Dendritic cell treated with granulocyte-macrophage colony-stimulating factor and Interleukin-4, amounts not matched to agents 40 ng/mL and 50 ng/mL, for 4 days (primary cell): ENCODE results near the gene TJP3.
"Not testable (repeated sequence)": the region's sequence is repeated elsewhere in the genome, so short reads cannot be mapped to it uniquely, and the experiment has no call there.

Experiments used
- H3K27ac Mint-ChIP-seq: one replicate; pipeline ENCODE4 v1.8.0; 2022; ENCODE audit warnings: mild to moderate bottlenecking, mixed read lengths
- H3K27me3 Mint-ChIP-seq: one replicate; pipeline ENCODE4 v1.8.0; 2022; ENCODE audit warnings: mild to moderate bottlenecking, mixed read lengths
- H3K36me3 Mint-ChIP-seq: one replicate; pipeline ENCODE4 v1.8.0; 2022; ENCODE audit warnings: low read depth, mixed read lengths
- H3K4me1 Mint-ChIP-seq: one replicate; pipeline ENCODE4 v1.8.0; 2022; ENCODE audit warnings: low read depth, mixed read lengths
- H3K4me3 Mint-ChIP-seq: one replicate; pipeline ENCODE4 v1.8.0; 2022; ENCODE audit warnings: mild to moderate bottlenecking, moderate library complexity, mixed read lengths
- H3K9me3 Mint-ChIP-seq: one replicate; pipeline ENCODE4 v1.8.0; 2022; ENCODE audit warnings: mixed read lengths
- intact Hi-C: fragments of 100-400 bp; cut with micrococcal nuclease; formaldehyde crosslinking; loops from one replicate; pipeline ENCODE4 v1.15.0; 2022

Gene TJP3

DNA sequence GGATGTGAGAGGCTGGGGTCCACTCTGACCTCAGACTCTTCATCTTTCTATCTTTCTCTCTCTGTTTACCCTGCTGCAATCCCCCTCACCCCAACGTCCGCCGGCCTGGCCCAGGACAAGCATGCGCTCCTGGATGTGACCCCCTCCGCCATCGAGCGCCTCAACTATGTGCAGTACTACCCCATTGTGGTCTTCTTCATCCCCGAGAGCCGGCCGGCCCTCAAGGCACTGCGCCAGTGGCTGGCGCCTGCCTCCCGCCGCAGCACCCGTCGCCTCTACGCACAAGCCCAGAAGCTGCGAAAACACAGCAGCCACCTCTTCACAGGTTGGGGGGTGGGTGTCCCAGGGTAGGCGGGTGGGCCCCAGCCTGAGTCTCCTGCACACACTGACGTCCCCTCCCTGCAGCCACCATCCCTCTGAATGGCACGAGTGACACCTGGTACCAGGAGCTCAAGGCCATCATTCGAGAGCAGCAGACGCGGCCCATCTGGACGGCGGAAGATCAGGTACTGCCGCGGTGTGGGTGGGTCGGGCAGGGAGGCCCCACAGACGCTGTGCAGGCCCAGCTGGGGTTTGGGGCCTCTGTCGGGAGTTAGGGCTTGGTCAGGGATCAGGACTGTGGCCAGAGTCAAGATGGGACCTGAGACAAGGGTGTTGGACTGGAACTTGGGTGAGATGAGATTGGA, 38.3 kb downstream of the TJP3 start:
- Mint-ChIP-seq H3K4me1 (no peaks in the 10 kb centered on the region), H3K36me3 (peaks cover 23% of the 10 kb centered on the region), H3K4me3 (no peak overlapping the region), H3K9me3 (no peaks in the 10 kb centered on the region), H3K27ac (no peak overlapping the region), H3K27me3 (no peaks in the 10 kb centered on the region)
- intact Hi-C loops = no loop called here

DNA sequence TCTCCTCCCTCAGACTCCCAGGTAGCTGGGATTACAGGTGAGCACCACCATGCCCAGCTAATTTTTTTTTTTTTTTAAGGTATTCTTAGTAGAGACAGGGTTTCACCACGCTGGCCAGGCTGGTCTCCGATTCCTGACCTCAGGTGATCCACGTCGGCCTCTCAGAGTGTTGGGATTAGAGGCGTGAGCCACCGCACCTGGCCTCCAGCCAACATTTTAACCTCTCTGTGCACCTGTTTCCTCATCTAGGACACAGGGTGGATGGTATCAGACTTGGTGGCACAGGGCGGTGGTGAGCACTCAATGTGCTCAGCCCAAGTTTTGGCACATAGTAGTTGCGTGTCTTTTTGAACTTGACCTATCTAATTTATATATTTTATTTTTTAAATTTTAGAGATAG, 40.8 kb downstream of the TJP3 start:
- no peak overlapping the region for H3K4me3 Mint-ChIP-seq
- H3K36me3 Mint-ChIP-seq = peaks cover 48% of the 10 kb centered on the region
- H3K4me1 Mint-ChIP-seq = no peaks in the 10 kb centered on the region
- H3K27ac Mint-ChIP-seq = no peak overlapping the region
- H3K9me3 Mint-ChIP-seq = no peaks in the 10 kb centered on the region
- no peaks in the 10 kb centered on the region for H3K27me3 Mint-ChIP-seq
- intact Hi-C loops = no loop called here

DNA sequence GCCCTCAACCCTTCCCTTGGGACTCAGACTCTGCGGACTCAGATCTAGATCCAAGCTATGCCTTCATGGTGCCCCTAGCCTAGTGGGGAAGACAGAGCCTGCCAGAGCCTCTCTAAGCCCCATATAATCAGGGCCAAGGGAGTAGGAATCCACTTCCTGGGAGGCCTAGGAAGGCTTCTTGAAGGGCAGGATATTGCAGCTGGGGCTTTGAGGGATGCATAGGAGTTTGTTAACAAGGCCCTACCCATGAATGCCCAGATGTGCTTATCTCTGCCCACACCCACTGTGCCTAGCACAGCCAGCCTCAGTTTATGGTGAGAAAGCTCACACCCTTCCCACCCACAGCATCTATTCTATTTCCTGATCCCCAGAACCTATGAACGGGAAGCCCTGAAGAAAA, 42.0 kb downstream of the TJP3 start:
- H3K4me3 Mint-ChIP-seq = no peak overlapping the region
- H3K9me3 Mint-ChIP-seq = no peaks in the 10 kb centered on the region
- peaks cover 60% of the 10 kb centered on the region for H3K36me3 Mint-ChIP-seq
- no peak overlapping the region for H3K27ac Mint-ChIP-seq
- intact Hi-C loops = no loop called here
- H3K27me3 Mint-ChIP-seq = no peaks in the 10 kb centered on the region
- no peaks in the 10 kb centered on the region for H3K4me1 Mint-ChIP-seq

DNA sequence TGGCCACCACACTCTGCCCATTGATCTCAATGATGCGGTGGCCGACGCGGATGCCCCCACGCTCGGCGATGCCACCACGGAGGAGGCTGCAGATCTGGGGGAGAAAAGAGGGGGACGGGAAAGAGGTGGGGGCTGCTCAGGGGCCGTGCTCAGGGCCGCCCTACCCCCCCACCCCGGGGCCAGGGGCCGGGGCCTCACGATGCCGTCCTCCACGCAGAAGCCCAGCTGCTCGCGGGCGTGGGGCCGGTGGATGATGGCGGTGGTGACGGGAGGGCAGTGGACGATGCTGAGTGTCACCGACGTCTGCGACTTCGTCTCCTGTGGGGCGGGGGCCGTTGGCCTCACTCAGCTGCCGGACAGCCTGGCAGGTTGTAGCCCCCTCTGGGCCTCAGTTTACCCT, 43.1 kb downstream of the TJP3 start:
- H3K27ac Mint-ChIP-seq = no peak overlapping the region
- peaks cover 68% of the 10 kb centered on the region for H3K36me3 Mint-ChIP-seq
- no peaks in the 10 kb centered on the region for H3K27me3 Mint-ChIP-seq
- no peaks in the 10 kb centered on the region for H3K4me1 Mint-ChIP-seq
- intact Hi-C loops = no loop called here
- no peaks in the 10 kb centered on the region for H3K9me3 Mint-ChIP-seq
- H3K4me3 Mint-ChIP-seq = no peak overlapping the region

DNA sequence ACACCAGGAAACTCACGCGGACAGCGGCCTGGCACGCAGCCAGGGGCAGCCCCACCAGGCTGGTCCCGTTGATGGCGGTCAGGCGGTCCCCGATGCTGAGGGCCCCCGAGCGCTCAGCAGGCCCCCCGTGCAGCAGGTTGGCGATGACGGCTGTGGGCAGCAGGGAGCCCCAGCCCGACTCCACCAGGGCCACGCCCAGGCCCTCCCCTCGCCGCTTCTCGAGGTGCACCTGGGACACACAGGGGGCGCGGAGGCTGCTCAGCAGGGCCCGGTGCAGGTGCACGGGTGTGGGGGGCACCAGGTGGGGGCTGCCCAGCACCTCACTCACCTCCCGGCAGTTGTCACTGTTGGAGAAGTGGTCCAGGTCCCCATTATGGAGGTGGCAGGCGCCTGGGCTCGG, 44.3 kb downstream of the TJP3 start:
- intact Hi-C loops = no loop called here
- no peaks in the 10 kb centered on the region for H3K4me1 Mint-ChIP-seq
- no peak overlapping the region for H3K4me3 Mint-ChIP-seq
- peaks cover 77% of the 10 kb centered on the region for H3K36me3 Mint-ChIP-seq
- no peaks in the 10 kb centered on the region for H3K27me3 Mint-ChIP-seq
- no peak overlapping the region for H3K27ac Mint-ChIP-seq
- H3K9me3 Mint-ChIP-seq = no peaks in the 10 kb centered on the region

DNA sequence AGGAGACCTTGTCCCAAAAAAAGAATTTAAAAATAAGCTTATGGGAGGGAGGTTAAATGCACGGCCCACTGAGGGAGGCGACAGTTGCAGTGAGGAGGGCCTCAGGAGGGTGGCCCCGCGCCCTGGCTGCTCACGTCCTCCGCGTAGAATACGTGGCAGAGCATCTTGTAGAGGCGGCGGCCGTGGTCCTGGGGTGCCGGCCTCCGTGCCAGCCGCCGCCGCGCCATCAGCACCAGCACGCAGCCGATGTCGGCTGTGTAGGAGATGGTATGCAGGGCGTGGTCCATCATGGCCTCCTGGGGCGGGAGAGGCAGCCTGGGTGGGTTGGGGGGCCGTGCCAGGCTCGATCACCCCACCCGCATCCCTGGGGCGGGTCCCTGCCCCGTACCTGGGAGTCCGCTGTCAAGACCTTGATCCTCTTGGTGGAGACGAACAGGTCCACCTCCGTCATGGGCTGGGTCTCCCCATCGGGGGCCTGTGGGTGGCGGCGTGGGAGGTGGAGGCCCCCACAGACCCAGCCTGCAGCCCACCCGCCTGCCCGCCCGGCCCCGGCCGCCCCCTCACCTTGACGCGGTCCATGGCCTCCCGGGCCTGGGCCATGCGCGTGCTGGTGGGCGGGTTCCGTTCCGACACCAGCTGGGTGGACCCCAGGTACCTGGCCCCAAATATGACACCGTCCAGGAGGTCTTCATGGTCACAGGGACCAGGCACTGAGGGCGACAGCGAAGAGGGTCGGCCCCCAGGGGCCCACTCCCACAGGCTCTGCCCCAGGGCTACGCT, 45.6 kb downstream of the TJP3 start:
- peaks cover 90% of the 10 kb centered on the region for H3K36me3 Mint-ChIP-seq
- no peaks in the 10 kb centered on the region for H3K9me3 Mint-ChIP-seq
- H3K4me3 Mint-ChIP-seq = no peak overlapping the region
- no peaks in the 10 kb centered on the region for H3K4me1 Mint-ChIP-seq
- H3K27me3 Mint-ChIP-seq = no peaks in the 10 kb centered on the region
- no peak overlapping the region for H3K27ac Mint-ChIP-seq
- intact Hi-C loops = no loop called here

DNA sequence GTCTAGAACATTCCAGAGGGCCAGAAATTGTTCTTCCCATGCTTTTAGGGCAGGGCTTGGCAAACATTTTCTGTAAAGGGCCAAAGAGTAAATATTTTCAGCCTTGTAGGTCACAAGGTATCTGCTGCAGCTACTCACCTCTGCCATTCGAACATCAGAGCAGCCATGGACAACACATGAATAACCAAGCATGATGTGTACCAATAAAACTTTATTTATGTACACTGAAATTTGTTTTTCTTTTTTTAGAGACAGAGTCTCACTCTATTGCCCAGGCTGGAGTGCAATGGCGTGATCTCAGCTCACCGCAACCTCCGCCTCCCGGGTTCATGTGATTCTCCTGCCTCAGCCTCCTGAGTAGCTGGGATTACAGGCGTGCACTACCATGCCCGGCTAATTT, 49.5 kb downstream of the TJP3 start:
- H3K27me3 Mint-ChIP-seq, intact Hi-C loops, H3K27ac Mint-ChIP-seq, H3K4me3 Mint-ChIP-seq, H3K9me3 Mint-ChIP-seq: not testable (repeated sequence)
- Mint-ChIP-seq H3K4me1 (peaks cover 29% of the 10 kb centered on the region), H3K36me3 (peaks cover 77% of the 10 kb centered on the region)

DNA sequence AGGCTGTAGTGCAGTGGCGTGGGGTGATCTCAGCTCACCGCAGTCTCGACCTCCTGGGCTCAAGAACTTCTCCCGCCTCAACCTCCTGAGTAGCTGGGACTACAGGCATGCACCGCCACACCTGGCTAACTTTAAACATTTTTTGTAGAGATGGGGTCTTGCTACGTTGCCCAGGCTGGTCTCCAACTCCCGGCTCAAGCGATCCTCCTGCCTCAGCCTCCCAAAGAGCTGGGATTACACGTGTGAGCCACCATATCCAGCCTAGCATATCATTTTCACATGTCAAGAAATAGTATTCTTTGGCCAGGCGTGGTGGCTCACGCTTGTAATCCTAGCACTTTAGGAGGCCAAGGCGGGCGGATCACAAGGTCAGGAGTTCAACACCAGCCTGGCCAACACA, 50.1 kb downstream of the TJP3 start:
- H3K9me3 Mint-ChIP-seq, intact Hi-C loops, H3K27ac Mint-ChIP-seq, H3K27me3 Mint-ChIP-seq, H3K4me3 Mint-ChIP-seq: not testable (repeated sequence)
- Mint-ChIP-seq H3K36me3 (peaks cover 71% of the 10 kb centered on the region), H3K4me1 (peaks cover 29% of the 10 kb centered on the region)

DNA sequence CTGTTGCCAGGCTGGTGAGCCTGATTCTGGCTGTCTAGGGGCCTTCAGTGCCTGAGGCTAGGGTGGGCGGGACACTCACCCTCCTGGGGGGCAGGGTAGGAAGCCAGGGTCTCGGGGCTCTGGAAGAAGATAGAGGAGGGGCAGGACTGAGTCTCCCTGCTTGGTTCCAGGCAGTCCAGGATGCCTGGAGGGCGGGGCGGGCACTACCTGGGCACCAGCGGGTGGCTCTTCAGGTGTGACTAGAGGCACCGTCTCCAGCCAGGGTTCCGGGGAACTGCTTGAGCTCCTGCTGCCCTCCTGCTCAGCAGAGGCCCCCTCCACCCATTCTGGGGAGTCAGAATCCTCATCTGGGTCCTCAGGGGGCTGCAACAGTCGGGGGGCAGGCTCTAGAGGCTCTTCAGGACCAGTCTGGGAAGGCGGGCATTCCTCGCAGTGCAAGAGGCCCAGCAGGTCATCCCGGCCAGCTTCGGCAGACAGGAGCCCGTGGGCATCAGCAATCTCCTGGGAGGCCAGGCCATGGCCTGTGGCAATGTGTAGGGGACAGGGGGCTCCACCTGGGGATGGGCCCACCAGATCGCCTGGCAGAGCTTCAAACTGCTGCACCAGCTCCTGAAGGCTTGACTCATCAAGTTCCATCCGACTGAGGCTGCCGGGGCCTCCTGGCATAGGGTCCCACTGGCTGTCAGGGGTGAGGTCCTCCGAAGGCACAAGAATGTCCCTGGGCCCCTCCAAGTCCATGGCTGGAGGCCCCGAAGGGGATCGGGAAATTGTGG, 51.5 kb downstream of the TJP3 start:
- Mint-ChIP-seq H3K27me3 (no peaks in the 10 kb centered on the region), H3K4me1 (peaks cover 29% of the 10 kb centered on the region), H3K27ac (no peak overlapping the region), H3K9me3 (no peaks in the 10 kb centered on the region), H3K4me3 (no peak overlapping the region), H3K36me3 (peaks cover 57% of the 10 kb centered on the region)
- intact Hi-C loops = loop anchor here (5.0 kb wide), 1 partner anchor 63 kb away; no protein-coding TSS in a partner anchor

DNA sequence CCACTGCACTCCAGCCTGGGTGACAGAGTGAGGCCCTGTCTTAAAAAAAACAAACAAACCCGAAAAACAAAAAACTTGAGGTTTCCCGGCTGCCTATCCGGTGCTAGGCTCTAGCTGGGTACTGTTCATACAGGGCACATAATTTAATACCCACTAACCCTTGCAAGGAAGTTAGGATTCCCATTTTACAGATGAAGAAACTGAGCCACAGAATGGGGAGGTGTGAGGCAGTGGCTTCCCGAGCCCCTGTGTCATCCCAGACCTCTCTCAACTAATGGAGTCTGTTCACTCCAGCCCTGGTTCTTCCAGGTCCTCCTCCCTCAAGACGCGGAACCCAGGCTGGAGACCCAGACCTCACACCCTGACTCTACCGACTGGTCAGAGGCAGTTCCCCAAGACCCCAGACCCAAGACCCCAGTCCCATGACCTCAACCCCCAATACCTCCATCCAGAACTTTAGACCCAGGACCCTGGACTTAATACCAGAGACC, 52.7 kb downstream of the TJP3 start:
- H3K27ac Mint-ChIP-seq = peak overlapping the region; percentile 96
- H3K27me3 Mint-ChIP-seq = no peaks in the 10 kb centered on the region
- H3K9me3 Mint-ChIP-seq = no peaks in the 10 kb centered on the region
- intact Hi-C loops = loop anchor here (5.0 kb wide), 1 partner anchor 61 kb away; no protein-coding TSS in a partner anchor
- H3K4me1 Mint-ChIP-seq = peaks cover 29% of the 10 kb centered on the region
- peaks cover 58% of the 10 kb centered on the region for H3K36me3 Mint-ChIP-seq
- H3K4me3 Mint-ChIP-seq = peak overlapping the region; percentile 96

DNA sequence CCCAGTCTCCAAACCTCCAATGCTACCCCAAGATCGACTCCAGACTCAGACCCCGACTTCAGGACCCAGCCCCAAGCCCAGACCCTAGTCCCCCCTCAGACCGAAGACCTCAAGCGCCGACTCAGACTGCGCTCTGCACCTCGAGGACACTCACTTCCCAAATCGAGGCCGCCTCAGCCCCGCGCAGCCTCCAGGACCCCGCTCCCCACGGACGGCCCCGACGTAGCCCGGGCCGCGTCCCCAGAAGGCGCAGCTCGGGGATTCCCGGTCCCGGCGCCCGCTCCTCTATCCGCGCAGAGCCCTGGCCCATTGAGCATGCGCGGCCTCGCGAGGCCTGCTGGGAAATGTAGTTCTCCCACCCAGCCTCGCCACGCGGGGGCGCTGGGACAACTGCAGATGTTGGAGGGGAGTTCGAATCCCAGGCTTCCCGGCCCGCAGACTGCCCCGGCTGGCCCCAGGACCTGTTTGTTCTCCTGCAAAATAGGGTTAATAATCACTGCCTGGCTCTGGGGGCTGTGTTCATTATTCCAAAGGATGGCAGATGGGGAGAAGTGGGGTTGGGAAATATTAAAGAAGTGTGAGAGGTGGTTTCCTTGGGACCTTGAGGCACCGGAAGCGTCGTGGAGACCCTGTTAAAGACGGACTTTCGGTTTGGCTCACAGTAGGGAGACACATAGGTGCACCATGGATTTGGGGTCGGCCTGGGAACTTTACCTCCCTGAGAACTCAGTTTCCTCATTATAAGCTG, 53.4 kb downstream of the TJP3 start, which contains the start of gene APBA3:
TSS of gene APBA3 (minus strand) at position 311 of the 748 bp plus-strand sequence. CDS start 1,428 bp downstream, outside the sequence.
- no peaks in the 10 kb centered on the region for H3K27me3 Mint-ChIP-seq
- H3K27ac Mint-ChIP-seq = peak within 1 kb of the TSS; percentile 96
- peaks cover 35% of the 10 kb centered on the region for H3K4me1 Mint-ChIP-seq
- intact Hi-C loops = loop anchor here (5.0 kb wide), 1 partner anchor 61 kb away; no protein-coding TSS in a partner anchor
- H3K4me3 Mint-ChIP-seq = peak within 1 kb of the TSS; percentile 96
- peaks cover 61% of the 10 kb centered on the region for H3K36me3 Mint-ChIP-seq
- no peaks in the 10 kb centered on the region for H3K9me3 Mint-ChIP-seq

DNA sequence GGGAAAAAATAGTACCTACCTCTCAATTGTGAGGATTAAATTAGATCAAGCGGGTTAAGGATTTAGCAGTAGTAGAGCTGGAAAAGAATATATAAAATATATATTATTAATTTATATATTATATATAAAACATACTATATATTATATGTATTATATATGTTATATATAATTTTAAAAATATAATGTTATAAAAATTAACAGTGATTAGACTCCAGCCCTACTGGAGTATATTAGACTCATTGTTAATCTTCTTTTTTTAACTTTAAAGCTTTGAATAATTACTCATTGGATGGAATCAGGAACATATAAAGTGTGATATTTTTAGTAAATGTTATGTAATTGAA, 53.9 kb downstream of the TJP3 start:
- intact Hi-C loops = loop anchor here (5.0 kb wide), 1 partner anchor 60 kb away; no protein-coding TSS in a partner anchor
- H3K36me3 Mint-ChIP-seq = peaks cover 62% of the 10 kb centered on the region
- peak overlapping the region; percentile 96 for H3K27ac Mint-ChIP-seq
- H3K4me1 Mint-ChIP-seq = peaks cover 37% of the 10 kb centered on the region
- peak overlapping the region; percentile 96 for H3K4me3 Mint-ChIP-seq
- H3K9me3 Mint-ChIP-seq = no peaks in the 10 kb centered on the region
- H3K27me3 Mint-ChIP-seq = no peaks in the 10 kb centered on the region
